ENCODE measurements around the gene RIOX2. TPM values are rescaled to one million over a fixed set of nuclear protein-coding genes. Genes with fewer than 3 reads are reported as not detected.

RIOX2 gene
- total RNA-seq, 1 experiment from 2014 or later = 28.4 TPM

GRCh38 chr3:97928986-97929385 is 43.2 kb downstream of the RIOX2 start:
- BruUV-seq (replicated peaks) = no TSS peak
- CTCF ChIA-PET = no interaction called here
- intact Hi-C loops (cut with micrococcal nuclease; ENCODE audit: unreplicated experiment) = no loop called here

GRCh38 chr3:97927704-97928103 is 44.5 kb downstream of the RIOX2 start:
- ChIA-PET POLR2A (ENCODE audit: low non-redundant PET) (no interaction called here), CTCF (interaction anchor here (1.4 kb wide), 1 partner anchor 76 kb away, joined by 3 read pairs; no protein-coding TSS in a partner anchor)
- Histone ChIP-seq H3K27ac (ENCODE audit: low read depth, low read length, poor library complexity, severe bottlenecking) (no peak overlapping the region), H3K4me3 (ENCODE audit: low read depth, low read length, poor library complexity, severe bottlenecking) (no peak overlapping the region), H3K9me3 (ENCODE audit: low read depth, low read length, poor library complexity, severe bottlenecking) (no peaks in the 10 kb centered on the region), H3K36me3 (ENCODE audit: insufficient read depth, low read length, poor library complexity, severe bottlenecking) (no peaks in the 10 kb centered on the region), H3K27me3 (replicated peaks; ENCODE audit: insufficient read depth, low read depth, low read length, poor library complexity) (no peaks in the 10 kb centered on the region), H3K4me1 (ENCODE audit: insufficient read depth, low read length, poor library complexity, severe bottlenecking) (no peaks in the 10 kb centered on the region)
- intact Hi-C loops (cut with micrococcal nuclease; ENCODE audit: unreplicated experiment) = no loop called here
- TF ChIP-seq CTCF (conservative IDR thresholded peaks at IDR 0.05; ENCODE audit: low read depth, low read length) = no peak
- TF ChIP-seq EZH2 (IDR thresholded peaks at IDR 0.05; ENCODE audit: borderline replicate concordance, low read depth, low read length, poor library complexity, severe bottlenecking) = no peak
- DNase-seq (ENCODE audit: low spot score) = no peak
- no TSS peak for BruUV-seq (replicated peaks)

More at GRCh38 chr3:97928986-97929385, 43.2 kb downstream of the RIOX2 start:
- TF ChIP-seq EZH2 (IDR thresholded peaks at IDR 0.05; ENCODE audit: borderline replicate concordance, low read depth, low read length, poor library complexity, severe bottlenecking) (no peak), CTCF (conservative IDR thresholded peaks at IDR 0.05; ENCODE audit: low read depth, low read length) (no peak)
- H3K9me3 ChIP-seq (ENCODE audit: low read depth, low read length, poor library complexity, severe bottlenecking) = no peaks in the 10 kb centered on the region
- H3K36me3 ChIP-seq (ENCODE audit: insufficient read depth, low read length, poor library complexity, severe bottlenecking) = no peaks in the 10 kb centered on the region
- DNase-seq (ENCODE audit: low spot score) = no peak
- H3K4me3 ChIP-seq (ENCODE audit: low read depth, low read length, poor library complexity, severe bottlenecking) = no peak overlapping the region
- H3K27ac ChIP-seq (ENCODE audit: low read depth, low read length, poor library complexity, severe bottlenecking) = no peak overlapping the region
- no peaks in the 10 kb centered on the region for H3K4me1 ChIP-seq (ENCODE audit: insufficient read depth, low read length, poor library complexity, severe bottlenecking)
- no peaks in the 10 kb centered on the region for H3K27me3 ChIP-seq (replicated peaks; ENCODE audit: insufficient read depth, low read depth, low read length, poor library complexity)
- POLR2A ChIA-PET (ENCODE audit: low non-redundant PET) = no interaction called here

- no peak for TF ChIP-seq CTCF (conservative IDR thresholded peaks at IDR 0.05; ENCODE audit: low read depth, low read length)
- TF ChIP-seq EZH2 (IDR thresholded peaks at IDR 0.05; ENCODE audit: borderline replicate concordance, low read depth, low read length, poor library complexity, severe bottlenecking) = no peak
- intact Hi-C loops (cut with micrococcal nuclease; ENCODE audit: unreplicated experiment) = no loop called here
- ChIA-PET POLR2A (ENCODE audit: low non-redundant PET) (no interaction called here), CTCF (no interaction called here)
- peak; percentile 57 for DNase-seq (ENCODE audit: low spot score)
- Histone ChIP-seq H3K4me3 (ENCODE audit: low read depth, low read length, poor library complexity, severe bottlenecking) (no peak overlapping the region), H3K36me3 (ENCODE audit: insufficient read depth, low read length, poor library complexity, severe bottlenecking) (no peaks in the 10 kb centered on the region), H3K27me3 (replicated peaks; ENCODE audit: insufficient read depth, low read depth, low read length, poor library complexity) (no peaks in the 10 kb centered on the region), H3K9me3 (ENCODE audit: low read depth, low read length, poor library complexity, severe bottlenecking) (no peaks in the 10 kb centered on the region), H3K27ac (ENCODE audit: low read depth, low read length, poor library complexity, severe bottlenecking) (no peak overlapping the region), H3K4me1 (ENCODE audit: insufficient read depth, low read length, poor library complexity, severe bottlenecking) (peaks cover 8% of the 10 kb centered on the region)
- BruUV-seq (replicated peaks) = no TSS peak
Observed at GRCh38 chr3:97917813-97918536, 54.3 kb downstream of the RIOX2 start.

All from A673 (cell line).